H1 (cell line): ENCODE results near the gene TTC36. TPM values are rescaled to one million over a fixed set of nuclear protein-coding genes. Genes with fewer than 3 reads are reported as not detected.

Experiments used
- CTCF ChIA-PET: fragments of 300-600 bp; sonication (Branson Sonifier 250); formaldehyde crosslinking; loops from one replicate; lab custom pipeline; 2021; ENCODE audit not compliant: partially characterized antibody; lab: Charles Lee
- POLR2A ChIA-PET: fragments of 300-600 bp; sonication (Branson Sonifier 250); formaldehyde crosslinking; loops from one replicate; lab custom pipeline; 2021; ENCODE audit warnings: inconsistent platforms; ENCODE audit not compliant: partially characterized antibody; lab: Charles Lee
- DNase-seq, 2 experiments: peaks; one replicate each; pipeline versions ENCODE4 v3.0.0 to v3.0.0-alpha.2; 2010 to 2022; ENCODE audit warnings: low spot score in 2 of 2, low read depth in 1 of 2, mixed read lengths in 1 of 2
- FAIRE-seq: peaks from 2 replicates; lab custom pipeline; 2011; peaks lifted over from hg19 to GRCh38; lab: Jason Lieb, UNC
- H2AFZ ChIP-seq: 2 replicates; pipeline ENCODE4 v1.8.1; 2012; ENCODE audit warnings: low read length, inconsistent platforms
- H2AK5ac ChIP-seq: 2 replicates; pipeline ENCODE4 v1.6.1; 2013; ENCODE audit warnings: low read depth, low read length
- H2BK120ac ChIP-seq: replicated peaks from 2 replicates; pipeline ENCODE3; 2013; ENCODE audit warnings: low read depth, low read length, inconsistent platforms
- H2BK12ac ChIP-seq: 2 replicates; pipeline ENCODE4 v1.6.1; 2013; ENCODE audit warnings: low read depth, low read length
- H2BK15ac ChIP-seq: 2 replicates; pipeline ENCODE4 v1.6.1; 2013; ENCODE audit warnings: low read length
- H2BK20ac ChIP-seq: 2 replicates; pipeline ENCODE4 v1.6.1; 2013; ENCODE audit warnings: low read length
- H2BK5ac ChIP-seq: 2 replicates; pipeline ENCODE4 v1.6.1; 2013; ENCODE audit warnings: low read depth, low read length
- H3K14ac ChIP-seq: 2 replicates; pipeline ENCODE4 v1.6.1; 2013; ENCODE audit warnings: inconsistent platforms; ENCODE audit not compliant: insufficient read length
- H3K18ac ChIP-seq: 2 replicates; pipeline ENCODE4 v1.6.1; 2013; ENCODE audit warnings: low read length; ENCODE audit errors: extremely low read depth
- H3K23ac ChIP-seq: 2 replicates; pipeline ENCODE4 v1.6.1; 2013; ENCODE audit warnings: inconsistent platforms; ENCODE audit not compliant: insufficient read length
- H3K23me2 ChIP-seq: 2 replicates; pipeline ENCODE4 v1.6.1; 2013; ENCODE audit warnings: low read depth, low read length
- H3K27ac ChIP-seq: 2 replicates; pipeline ENCODE4 v1.6.1; 2011; ENCODE audit warnings: low read depth, low read length, inconsistent platforms
- H3K27me3 ChIP-seq, 4 experiments: replicated peaks in 1 of 4; 1 replicate in 1 of 4; 2 replicates in 3 of 4; pipeline versions ENCODE4 v1.6.1 to v1.8.1; 2011 to 2013; ENCODE audit warnings: low read length in 3 of 4, mild to moderate bottlenecking in 3 of 4, inconsistent platforms in 2 of 4, mixed read lengths in 2 of 4, moderate library complexity in 1 of 4; ENCODE audit not compliant: control insufficient read depth in 3 of 4, insufficient read depth in 3 of 4; ENCODE audit errors: extremely low read depth in 1 of 4
- H3K36me3 ChIP-seq, 4 experiments: 2 replicates each; pipeline versions ENCODE4 v1.6.1 to v1.8.1; 2011 to 2013; ENCODE audit warnings: mild to moderate bottlenecking in 4 of 4, low read length in 3 of 4, moderate library complexity in 2 of 4, control low read depth in 1 of 4, inconsistent platforms in 1 of 4; ENCODE audit not compliant: insufficient read depth in 4 of 4, control insufficient read depth in 2 of 4
- H3K4ac ChIP-seq: replicated peaks from 2 replicates; pipeline ENCODE3; 2013; ENCODE audit warnings: low read length, low read depth, mixed read lengths, inconsistent platforms; ENCODE audit not compliant: insufficient read length
- H3K4me1 ChIP-seq, 4 experiments: replicated peaks in 1 of 4; 1 replicate in 1 of 4; 2 replicates in 3 of 4; pipeline versions ENCODE4 v1.6.1 to v1.8.1; 2011 to 2013; ENCODE audit warnings: low read length in 3 of 4, inconsistent platforms in 2 of 4, mixed read lengths in 1 of 4; ENCODE audit not compliant: insufficient read depth in 4 of 4, control insufficient read depth in 3 of 4
- H3K4me2 ChIP-seq, 2 experiments: 2 replicates each; pipeline versions ENCODE4 v1.6.1 to v1.8.1; 2011 to 2013; ENCODE audit warnings: low read depth in 2 of 2, low read length in 2 of 2, control low read depth in 1 of 2, inconsistent platforms in 1 of 2, mild to moderate bottlenecking in 1 of 2; ENCODE audit not compliant: insufficient read depth in 1 of 2
- H3K4me3 ChIP-seq, 4 experiments: fragments of 200-600, 300-600 bp in 1 of 4; sonication (generic), shearing (Covaris generic), sonication (Bioruptor Twin) in 1 of 4; 2 replicates each; pipeline versions ENCODE4 v1.5.1 to v1.8.1; 2011 to 2016; ENCODE audit warnings: low read length in 4 of 4, low read depth in 3 of 4, control low read depth in 2 of 4, inconsistent platforms in 2 of 4, mild to moderate bottlenecking in 2 of 4, mixed read lengths in 1 of 4, moderate library complexity in 1 of 4; ENCODE audit not compliant: insufficient read depth in 2 of 4; ENCODE audit errors: extremely low read depth in 1 of 4
- H3K56ac ChIP-seq: replicated peaks from 2 replicates; pipeline ENCODE3; 2013; ENCODE audit warnings: low read depth, mild to moderate bottlenecking, mixed read lengths, low read length, inconsistent platforms; ENCODE audit not compliant: insufficient read length
- H3K79me1 ChIP-seq: 2 replicates; pipeline ENCODE4 v1.6.1; 2013; ENCODE audit warnings: low read depth, low read length, control low read depth
- H3K79me2 ChIP-seq, 2 experiments: 2 replicates each; pipeline versions ENCODE4 v1.6.1 to v1.8.1; 2012 to 2013; ENCODE audit warnings: low read length in 2 of 2, mild to moderate bottlenecking in 2 of 2, inconsistent platforms in 1 of 2; ENCODE audit not compliant: insufficient read depth in 2 of 2, control insufficient read depth in 1 of 2
- H3K9ac ChIP-seq, 4 experiments: replicated peaks in 1 of 4; 1 replicate in 1 of 4; 2 replicates in 3 of 4; pipeline versions ENCODE4 v1.6.1 to v1.8.1; 2011 to 2013; ENCODE audit warnings: low read depth in 3 of 4, low read length in 3 of 4, control low read depth in 2 of 4, mild to moderate bottlenecking in 2 of 4, moderate library complexity in 2 of 4, inconsistent platforms in 1 of 4; ENCODE audit errors: extremely low read depth in 1 of 4
- H3K9me3 ChIP-seq, 2 experiments: 2 replicates each; pipeline versions ENCODE4 v1.6.1 to v1.8.1; 2012 to 2013; ENCODE audit warnings: mild to moderate bottlenecking in 2 of 2, moderate library complexity in 2 of 2, control low read depth in 1 of 2, inconsistent platforms in 1 of 2, low read depth in 1 of 2, low read length in 1 of 2, mixed read lengths in 1 of 2; ENCODE audit not compliant: insufficient read depth in 2 of 2
- H4K20me1 ChIP-seq, 2 experiments: replicated peaks in 1 of 2; 2 replicates each; pipeline versions ENCODE3 to v1.8.1; 2011 to 2013; ENCODE audit warnings: inconsistent platforms in 2 of 2, low read length in 2 of 2, mild to moderate bottlenecking in 1 of 2; ENCODE audit not compliant: insufficient read depth in 2 of 2, control insufficient read depth in 1 of 2
- H4K5ac ChIP-seq: 2 replicates; pipeline ENCODE4 v1.6.1; 2013; ENCODE audit warnings: low read length, low read depth, mixed read lengths, inconsistent platforms; ENCODE audit not compliant: insufficient read length
- H4K8ac ChIP-seq: 2 replicates; pipeline ENCODE4 v1.8.0; 2013; ENCODE audit warnings: mild to moderate bottlenecking, moderate library complexity, low read length, inconsistent platforms; ENCODE audit not compliant: insufficient read depth; ENCODE audit errors: extremely low read depth
- H4K91ac ChIP-seq: replicated peaks from 2 replicates; pipeline ENCODE3; 2013; ENCODE audit warnings: low read length, mixed read lengths, inconsistent platforms; ENCODE audit not compliant: insufficient read length
- CREB1 ChIP-seq: IDR thresholded peaks from 2 replicates; pipeline ENCODE4 v1.6.1; 2012; ENCODE audit warnings: inconsistent platforms
- EZH2 ChIP-seq: fragments of 200-600 bp; sonication (generic); IDR thresholded peaks from 2 replicates; pipeline ENCODE4 v1.7.1; 2012; ENCODE audit warnings: low read depth, mild to moderate bottlenecking, moderate library complexity, low read length, inconsistent platforms; ENCODE audit not compliant: severe bottlenecking
- HDAC2 ChIP-seq, 2 experiments: fragments of 300-600 bp in 1 of 2; sonication (generic) in 1 of 2; IDR thresholded peaks; 2 replicates each; pipeline ENCODE4 v1.6.1; 2011 to 2012; ENCODE audit warnings: low read depth in 2 of 2, low read length in 2 of 2, mild to moderate bottlenecking in 2 of 2, moderate library complexity in 2 of 2, borderline replicate concordance in 1 of 2, inconsistent platforms in 1 of 2
- JUN ChIP-seq: IDR thresholded peaks from 2 replicates; pipeline ENCODE4 v1.6.1; 2011; ENCODE audit warnings: low read depth, mild to moderate bottlenecking, improper control_type of control experiment, low read length
- RBBP5 ChIP-seq: IDR thresholded peaks from 2 replicates; pipeline ENCODE4 v1.7.1; 2012; ENCODE audit warnings: low read depth, mild to moderate bottlenecking, inconsistent platforms, low read length, moderate library complexity, borderline replicate concordance
- SIX5 ChIP-seq: IDR thresholded peaks from 2 replicates; pipeline ENCODE4 v1.6.1; 2011; ENCODE audit warnings: mild to moderate bottlenecking, low read depth, low read length
- SP2 ChIP-seq: IDR thresholded peaks from 2 replicates; pipeline ENCODE4 v1.6.1; 2012; ENCODE audit warnings: mild to moderate bottlenecking, low read length, inconsistent platforms
- whole genome bisulfite sequencing, 2 experiments: shearing (Covaris generic) in 1 of 2; methylation state at CpG; one replicate each; pipeline versions ENCODE4 v1.1.6 to v1.1.7; 2013 to 2015; ENCODE audit warnings: low lambda C conversion rate in 2 of 2, mixed read lengths in 2 of 2, inconsistent platforms in 1 of 2, low coverage in 1 of 2, missing lambda C conversion rate in 1 of 2; ENCODE audit not compliant: insufficient replicate concordance in 2 of 2, insufficient coverage in 1 of 2, insufficient read length in 1 of 2; ENCODE audit errors: extremely low coverage in 1 of 2, missing lambda C conversion rate in 1 of 2; 5-methylcytosine and 5-hydroxymethylcytosine counted together
- polyA plus RNA-seq, 7 experiments: library from polyadenylated mRNA; depleted of rRNA in 3 of 7; stranded (reverse) in 5 of 7; unstranded in 2 of 7; fragments of >200 nt in 5 of 7; fragments of 200-250 nt in 2 of 7; gene quantifications; 1 replicate in 5 of 7; 2 replicates in 1 of 7; 4 replicates in 1 of 7; pipeline versions ENCODE4 v1.2.1 to v1.2.3, GENCODE V29; 2011 to 2013; ENCODE audit warnings: missing spikeins in 2 of 7, mixed read lengths in 2 of 7
- total RNA-seq: library from RNA; stranded (reverse); fragmentation: NEBNext Ultra II Directional; extraction: Animal tissue kit (Norgen Biotek cat#: 25700); gene quantifications from 2 replicates; pipeline ENCODE4 v1.2.1, GENCODE V29; 2021
- TF ChIP-seq, protein P1 (sequence below): IDR thresholded peaks from 2 replicates; pipeline ENCODE4 v1.6.1; 2011; ENCODE audit warnings: low read length, improper control_type of control experiment

TTC36 gene
- total and polyA plus RNA-seq, 2 of the 8 experiments (the other 6 are each of a cell fraction or from before 2014, with no cell fraction given) = not detected

DNA sequence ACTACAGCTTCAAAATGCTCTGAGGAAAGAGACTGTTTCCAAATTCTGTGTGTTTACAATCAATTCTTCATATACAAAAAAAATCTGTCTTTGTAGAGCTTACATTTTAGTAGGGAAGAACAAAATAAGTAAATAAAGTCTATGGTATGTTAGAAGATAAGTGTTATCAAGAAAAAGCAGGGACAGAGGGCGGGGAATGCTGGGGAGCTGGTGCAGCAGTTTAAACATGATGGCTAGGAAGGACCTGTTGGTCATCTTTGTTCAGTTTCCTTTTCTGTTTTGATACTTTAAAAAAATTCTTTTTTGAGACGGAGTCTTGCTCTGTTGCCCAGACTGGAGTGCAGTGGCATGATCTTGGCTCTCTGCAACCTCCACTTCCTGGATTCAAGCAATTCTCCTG lies 19.9 kb downstream of the TTC36 start:
- Histone ChIP-seq H3K36me3 (peaks cover 0 to 6% (median 0%) of the 10 kb centered on the region in 4 experiments; a peak in 3 of 8 replicates), H4K20me1 (peaks cover 0 to 1% of the 10 kb centered on the region in 2 experiments), H3K18ac (no peak overlapping the region), H3K4me2 (no peak overlapping the region), H2BK20ac (no peak overlapping the region), H2BK120ac (no peak overlapping the region), H3K79me2 (no peaks in the 10 kb centered on the region), H2AFZ (no peak overlapping the region), H3K9ac (no peak overlapping the region), H2BK5ac (no peak overlapping the region), H3K4me1 (no peaks in the 10 kb centered on the region), H3K79me1 (no peaks in the 10 kb centered on the region), H3K4ac (no peak overlapping the region), H3K27me3 (no peaks in the 10 kb centered on the region), H2BK12ac (no peak overlapping the region), H3K27ac (no peak overlapping the region), H4K8ac (no peak overlapping the region), H3K9me3 (no peaks in the 10 kb centered on the region), H4K91ac (no peak overlapping the region), H3K14ac (no peak overlapping the region), H3K23ac (no peak overlapping the region), H3K4me3 (no peak overlapping the region), H3K23me2 (0 out of 2 replicates have a peak, but pooled peaks cover 2% of the 10 kb centered on the region), H2BK15ac (no peak overlapping the region), H2AK5ac (no peak overlapping the region), H3K56ac (no peak overlapping the region), H4K5ac (no peak overlapping the region)
- DNase-seq (no peak), FAIRE-seq (no peak)
- 87% methylated on average over 2 of the region's 2 CpGs; no CpG with 5 or more reads in 1 of the 2 experiments for WGBS, 2 experiments
- ChIA-PET CTCF (no interaction called here), POLR2A (no interaction called here)
- TF ChIP-seq RBBP5 = no peak
- no peak for TF ChIP-seq CREB1
- TF ChIP-seq JUN = no peak
- no peak for TF ChIP-seq SP2
- no peak for TF ChIP-seq SIX5
- TF ChIP-seq, protein P1, sequence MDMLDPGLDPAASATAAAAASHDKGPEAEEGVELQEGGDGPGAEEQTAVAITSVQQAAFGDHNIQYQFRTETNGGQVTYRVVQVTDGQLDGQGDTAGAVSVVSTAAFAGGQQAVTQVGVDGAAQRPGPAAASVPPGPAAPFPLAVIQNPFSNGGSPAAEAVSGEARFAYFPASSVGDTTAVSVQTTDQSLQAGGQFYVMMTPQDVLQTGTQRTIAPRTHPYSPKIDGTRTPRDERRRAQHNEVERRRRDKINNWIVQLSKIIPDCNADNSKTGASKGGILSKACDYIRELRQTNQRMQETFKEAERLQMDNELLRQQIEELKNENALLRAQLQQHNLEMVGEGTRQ = no peak
- no peak for TF ChIP-seq HDAC2 (IDR thresholded peaks at IDR 0.05; ENCODE audit: borderline replicate concordance in 1 of 2, low read depth in 2 of 2, low read length in 2 of 2)
- TF ChIP-seq EZH2 = no peak
